HAP-1 (cell line): ENCODE measurements around the gene AHNAK2.
A peak's percentile ranks its signal among the peaks of the same experiment; 100 is the strongest.
"Not testable (repeated sequence)": the region's sequence is repeated elsewhere in the genome, so short reads cannot be mapped to it uniquely, and the experiment has no call there.

Experiments used
- DNase-seq, 2 experiments: peaks; one replicate each; pipeline ENCODE4 v3.0.0-alpha.2; 2016 to 2020; ENCODE audit warnings: low spot score in 2 of 2
- H3K27me3 ChIP-seq: fragments of 250-450 bp; sonication (Bioruptor Pico); 2 replicates; pipeline ENCODE4 v1.5.1; 2020; ENCODE audit warnings: low read depth, mild to moderate bottlenecking, moderate library complexity
- H3K36me3 ChIP-seq: fragments of 250-450 bp; sonication (Bioruptor Pico); replicated peaks from 2 replicates; pipeline ENCODE4 v1.5.1; 2020; ENCODE audit warnings: mild to moderate bottlenecking
- H3K4me1 ChIP-seq: fragments of 250-450 bp; sonication (Bioruptor Pico); 2 replicates; pipeline ENCODE4 v1.5.1; 2020; ENCODE audit warnings: mild to moderate bottlenecking
- H3K4me3 ChIP-seq: fragments of 250-450 bp; sonication (Bioruptor Pico); 2 replicates; pipeline ENCODE4 v1.5.1; 2020; ENCODE audit warnings: mild to moderate bottlenecking, moderate library complexity
- H3K9me3 ChIP-seq: fragments of 250-450 bp; sonication (Bioruptor Pico); 2 replicates; pipeline ENCODE4 v1.5.1; 2020; ENCODE audit warnings: mild to moderate bottlenecking, moderate library complexity
- in situ Hi-C: fragments of 300-500 bp; cut with MboI; formaldehyde crosslinking; loops from 3 replicates; pipeline ENCODE4 v1.14.3; 2020; ENCODE audit warnings: low sequenced_read_pairs, inconsistent platforms, mixed read lengths

The AHNAK2 gene

GRCh38 chr14:104977681-104978653 lies at the start of gene AHNAK2:
Gene AHNAK2 (minus strand): TSS chr14:104978374. CDS start chr14:104978237, 137 bp downstream.
- Histone ChIP-seq H3K4me1 (peaks cover 2% of the 10 kb centered on the region), H3K4me3 (peak within 1 kb of the TSS; percentile 40), H3K27me3 (no peaks in the 10 kb centered on the region), H3K9me3 (no peaks in the 10 kb centered on the region), H3K36me3 (no peaks in the 10 kb centered on the region)
- DNase-seq = peak; percentile 81 to 93
- in situ Hi-C loops = no loop called here

- H3K36me3 ChIP-seq, in situ Hi-C loops, H3K9me3 ChIP-seq, H3K27me3 ChIP-seq, DNase-seq, H3K4me3 ChIP-seq, H3K4me1 ChIP-seq: not testable (repeated sequence)
Measured at GRCh38 chr14:105027718-105028117, 49.5 kb upstream of the AHNAK2 start.

DNA sequence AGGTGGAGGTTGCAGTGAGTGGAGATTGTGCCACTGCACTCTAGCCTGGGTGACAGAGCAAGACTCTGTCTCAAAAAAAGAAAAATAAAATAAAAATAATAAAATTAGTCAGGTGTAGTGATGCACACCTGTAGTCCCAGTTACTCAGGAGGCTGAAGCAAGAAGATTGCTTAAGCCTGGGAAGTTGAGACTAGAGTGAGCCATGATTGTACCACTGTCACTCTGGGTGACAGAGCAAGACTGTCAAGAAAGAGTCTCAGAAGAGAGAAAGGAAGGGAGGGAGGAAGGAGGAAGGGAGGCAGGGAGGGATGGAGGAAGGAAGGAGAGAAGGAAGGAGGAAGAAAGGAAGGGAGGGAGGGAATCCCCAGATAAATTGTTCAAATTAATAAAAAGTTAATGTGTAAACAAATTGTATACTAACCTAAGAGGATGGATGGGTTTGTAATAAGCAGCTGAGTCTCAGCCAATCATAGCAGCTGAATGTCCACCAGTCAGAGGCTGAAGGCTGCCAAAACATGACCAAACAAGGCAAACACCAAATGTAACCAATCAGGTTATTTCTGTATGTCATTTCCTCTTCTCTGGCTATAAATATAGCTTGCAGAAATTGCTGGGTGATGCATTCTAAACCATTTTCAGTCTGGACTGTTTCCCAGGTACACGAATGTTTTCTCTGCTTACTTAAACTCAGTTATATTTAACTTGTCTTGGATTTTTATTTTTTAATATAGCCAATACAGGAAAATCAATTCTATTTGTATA lies 48.8 kb upstream of the AHNAK2 start:
- in situ Hi-C loops = no loop called here
- no peaks in the 10 kb centered on the region for H3K36me3 ChIP-seq
- no peak for DNase-seq
- H3K4me1 ChIP-seq = no peaks in the 10 kb centered on the region; the same call in 1 of the 2 replicates
- no peaks in the 10 kb centered on the region for H3K9me3 ChIP-seq
- no peak overlapping the region for H3K4me3 ChIP-seq
- no peaks in the 10 kb centered on the region for H3K27me3 ChIP-seq

DNA sequence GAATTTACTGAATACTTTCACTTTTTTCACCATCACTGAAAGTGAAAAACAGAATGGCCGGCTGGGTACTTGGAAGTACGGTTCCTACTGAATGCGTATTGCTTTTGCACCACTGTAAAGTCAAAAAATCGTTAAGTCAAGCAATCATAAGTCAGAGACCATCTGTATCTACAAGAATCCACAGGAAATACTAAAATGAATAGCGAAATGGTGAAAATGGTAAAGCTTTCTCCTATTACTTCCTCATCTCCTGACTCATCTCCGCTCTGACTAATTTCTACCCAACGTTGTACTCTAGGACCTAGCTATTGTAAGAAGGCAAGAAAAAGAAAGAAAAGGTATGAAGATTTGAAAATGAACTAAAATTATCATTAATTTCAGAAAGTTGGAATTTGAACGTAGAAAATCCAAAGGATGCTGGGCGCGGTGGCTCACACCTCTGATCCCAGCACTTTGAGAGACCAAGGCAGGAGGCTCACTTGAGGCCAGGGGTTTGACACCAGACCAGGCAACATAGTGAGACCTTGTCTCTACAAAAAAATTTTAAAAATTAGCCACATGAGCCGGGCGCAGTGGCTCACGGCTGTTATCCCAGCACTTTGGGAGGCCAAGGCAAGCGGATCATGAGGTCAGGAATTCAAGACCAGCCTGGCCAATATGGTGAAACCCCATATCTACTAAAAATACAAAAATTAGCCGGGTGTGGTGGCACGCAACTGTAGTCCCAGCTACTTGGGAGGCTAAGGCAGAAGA lies 48.0 kb upstream of the AHNAK2 start:
- Histone ChIP-seq H3K36me3 (no peaks in the 10 kb centered on the region), H3K9me3 (no peaks in the 10 kb centered on the region), H3K27me3 (no peaks in the 10 kb centered on the region), H3K4me1 (no peaks in the 10 kb centered on the region; the same call in 1 of the 2 replicates), H3K4me3 (no peak overlapping the region)
- DNase-seq = no peak
- in situ Hi-C loops = no loop called here

GRCh38 chr14:105025429-105025828 lies 47.3 kb upstream of the AHNAK2 start:
- Histone ChIP-seq H3K9me3 (no peaks in the 10 kb centered on the region), H3K4me3 (no peak overlapping the region), H3K4me1 (no peaks in the 10 kb centered on the region; the same call in 1 of the 2 replicates), H3K36me3 (peaks cover 4% of the 10 kb centered on the region), H3K27me3 (no peaks in the 10 kb centered on the region)
- DNase-seq = no peak
- in situ Hi-C loops = no loop called here

GRCh38 chr14:105023791-105024480 lies 45.8 kb upstream of the AHNAK2 start:
- Histone ChIP-seq H3K36me3 (peaks cover 17% of the 10 kb centered on the region), H3K4me1 (no peaks in the 10 kb centered on the region; the same call in 1 of the 2 replicates), H3K27me3 (no peaks in the 10 kb centered on the region), H3K4me3 (no peak overlapping the region), H3K9me3 (no peaks in the 10 kb centered on the region)
- DNase-seq = no peak
- in situ Hi-C loops = no loop called here

- in situ Hi-C loops = no loop called here
- H3K9me3 ChIP-seq = no peaks in the 10 kb centered on the region
- H3K4me3 ChIP-seq = no peak overlapping the region
- H3K4me1 ChIP-seq = peaks cover 3% of the 10 kb centered on the region
- no peaks in the 10 kb centered on the region for H3K27me3 ChIP-seq
- no peak for DNase-seq
- peaks cover 23% of the 10 kb centered on the region for H3K36me3 ChIP-seq
Measured at GRCh38 chr14:105023144-105023543, 45.0 kb upstream of the AHNAK2 start.

GRCh38 chr14:105022276-105022670 lies 44.1 kb upstream of the AHNAK2 start:
- Histone ChIP-seq H3K9me3 (no peaks in the 10 kb centered on the region), H3K27me3 (no peaks in the 10 kb centered on the region), H3K36me3 (peaks cover 27% of the 10 kb centered on the region), H3K4me1 (peaks cover 9% of the 10 kb centered on the region), H3K4me3 (peak overlapping the region; percentile 60)
- in situ Hi-C loops = no loop called here
- DNase-seq = no peak

GRCh38 chr14:105021656-105022275 lies 43.6 kb upstream of the AHNAK2 start:
- Histone ChIP-seq H3K4me1 (peaks cover 12% of the 10 kb centered on the region), H3K9me3 (no peaks in the 10 kb centered on the region), H3K36me3 (peaks cover 28% of the 10 kb centered on the region), H3K27me3 (no peaks in the 10 kb centered on the region), H3K4me3 (peak overlapping the region; percentile 60)
- peak; percentile 66 to 78 for DNase-seq
- in situ Hi-C loops = no loop called here

GRCh38 chr14:105020815-105021655 lies 42.9 kb upstream of the AHNAK2 start, which contains the start of gene CDCA4:
Gene CDCA4 (minus strand): TSS chr14:105021083. CDS start chr14:105011929, 9,154 bp downstream.
- H3K9me3 ChIP-seq = no peaks in the 10 kb centered on the region
- DNase-seq = peak; percentile 88 to 98
- H3K4me1 ChIP-seq = peaks cover 19% of the 10 kb centered on the region
- H3K4me3 ChIP-seq = peak within 1 kb of the TSS; percentile 83
- H3K36me3 ChIP-seq = peaks cover 34% of the 10 kb centered on the region
- in situ Hi-C loops = no loop called here
- no peaks in the 10 kb centered on the region for H3K27me3 ChIP-seq

- no peaks in the 10 kb centered on the region for H3K9me3 ChIP-seq
- peak overlapping the region; percentile 83 for H3K4me3 ChIP-seq
- in situ Hi-C loops = no loop called here
- H3K27me3 ChIP-seq = no peaks in the 10 kb centered on the region
- DNase-seq = peak in 1 of 2 experiments; percentile 41
- H3K36me3 ChIP-seq = peaks cover 37% of the 10 kb centered on the region
- H3K4me1 ChIP-seq = peaks cover 28% of the 10 kb centered on the region
Measured at GRCh38 chr14:105019861-105020814, 42.0 kb upstream of the AHNAK2 start.
